Prostate gland (tissue), 2 donors: ENCODE results near the gene KXD1. TPM values are rescaled to one million over a fixed set of nuclear protein-coding genes. Genes with fewer than 3 reads are reported as not detected.
"Not testable (repeated sequence)": the region's sequence is repeated elsewhere in the genome, so short reads cannot be mapped to it uniquely, and the experiment has no call there.

Source experiments
- DNase-seq: peaks from one replicate; pipeline ENCODE4 v3.0.0-alpha.2; 2019; ENCODE audit warnings: low spot score
- H3K27ac ChIP-seq, 2 donors: fragments of 200-600 bp; sonication (generic); 2 replicates each; pipeline ENCODE4 v1.5.1; 2017 to 2019
- H3K27me3 ChIP-seq: fragments of 200-600 bp; sonication (generic); replicated peaks from 2 replicates; pipeline ENCODE4 v1.5.1; 2019; ENCODE audit not compliant: insufficient read depth
- H3K36me3 ChIP-seq, 2 donors: fragments of 200-600 bp; sonication (generic); 1 replicate in 1 of 2; 2 replicates in 1 of 2; pipeline versions ENCODE4 v1.5.1 to v1.8.1; 2017 to 2019
- H3K4me1 ChIP-seq: fragments of 200-600 bp; sonication (generic); replicated peaks from 2 replicates; pipeline ENCODE4 v1.5.1; 2019
- H3K4me3 ChIP-seq, 2 donors: fragments of 200-600 bp; sonication (generic); 2 replicates each; pipeline ENCODE4 v1.5.1; 2017 to 2019
- H3K9me3 ChIP-seq: fragments of 200-600 bp; sonication (generic); 2 replicates; pipeline ENCODE4 v1.5.1; 2017
- CTCF ChIP-seq, 4 experiments: fragments of 200-600 bp in 2 of 4; fragments of 450-650 bp in 2 of 4; sonication (generic) in 2 of 4; IDR thresholded peaks; 1 replicate in 3 of 4; 2 replicates in 1 of 4; pipeline ENCODE4 v1.5.1; 2016 to 2019; ENCODE audit warnings: antibody characterized with exemption in 4 of 4, mild to moderate bottlenecking in 2 of 4, moderate library complexity in 2 of 4
- POLR2A ChIP-seq: fragments of 450-650 bp; IDR thresholded peaks from one replicate; pipeline ENCODE4 v1.6.1; 2016; ENCODE audit warnings: antibody characterized with exemption, mild to moderate bottlenecking
- POLR2AphosphoS5 ChIP-seq: sonication (generic); formaldehyde crosslinking; IDR thresholded peaks from one replicate; pipeline ENCODE4 v1.6.1; 2017; ENCODE audit warnings: antibody characterized with exemption
- WGBS: methylation state at CpG from one replicate; pipeline ENCODE4 v1.1.5; 2018; 5-methylcytosine and 5-hydroxymethylcytosine counted together
- intact Hi-C: fragments of 100-400 bp; cut with DNase I; formaldehyde crosslinking; loops from one replicate; pipeline ENCODE4 v1.14.2; 2022
- total RNA-seq, 2 donors: library from RNA; depleted of rRNA; stranded (reverse); fragments of >200 nt; gene quantifications; one replicate each; pipeline ENCODE4 v1.1.0, GENCODE V29; 2016

Gene KXD1
- total RNA-seq, 2 donors from 2014 or later = 115 to 130 TPM

GRCh38 chr19:18597809-18598660, 40.4 kb downstream of the KXD1 start:
- H3K27me3 ChIP-seq = no peaks in the 10 kb centered on the region
- no peak for TF ChIP-seq CTCF (IDR thresholded peaks at IDR 0.05)
- TF ChIP-seq POLR2AphosphoS5 = no peak
- no peak for TF ChIP-seq POLR2A
- H3K4me1 ChIP-seq = peaks cover 5% of the 10 kb centered on the region
- H3K36me3 ChIP-seq = no peaks in the 10 kb centered on the region
- no peaks in the 10 kb centered on the region for H3K9me3 ChIP-seq
- no peak for DNase-seq
- H3K4me3 ChIP-seq = no peak overlapping the region
- WGBS = 51% methylated on average over 25 of the region's 25 CpGs
- no peak overlapping the region for H3K27ac ChIP-seq
- intact Hi-C loops = loop anchor here (5.0 kb wide), 1 partner anchor 74 kb away; no protein-coding TSS in a partner anchor

GRCh38 chr19:18599485-18599884, 41.8 kb downstream of the KXD1 start:
- Histone ChIP-seq H3K27ac (no peak overlapping the region), H3K4me3 (no peak overlapping the region), H3K27me3 (no peaks in the 10 kb centered on the region), H3K4me1 (peaks cover 4% of the 10 kb centered on the region), H3K36me3 (no peaks in the 10 kb centered on the region), H3K9me3 (no peaks in the 10 kb centered on the region)
- intact Hi-C loops = loop anchor here (5.0 kb wide), 1 partner anchor 73 kb away; no protein-coding TSS in a partner anchor
- TF ChIP-seq CTCF (IDR thresholded peaks at IDR 0.05) = no peak
- TF ChIP-seq POLR2A = no peak
- no peak for TF ChIP-seq POLR2AphosphoS5
- 82% methylated on average over 20 of the region's 20 CpGs for WGBS
- no peak for DNase-seq

- H3K4me1 ChIP-seq, H3K9me3 ChIP-seq, H3K27ac ChIP-seq, intact Hi-C loops, H3K36me3 ChIP-seq, H3K27me3 ChIP-seq, H3K4me3 ChIP-seq, DNase-seq: not testable (repeated sequence)
- WGBS = 95% methylated on average over 15 of the region's 15 CpGs
Measured at GRCh38 chr19:18600692-18601397, 43.2 kb downstream of the KXD1 start.

GRCh38 chr19:18601875-18602274, 44.2 kb downstream of the KXD1 start:
- H3K36me3 ChIP-seq = no peaks in the 10 kb centered on the region
- WGBS = 90% methylated on average over 4 of the region's 4 CpGs
- intact Hi-C loops = no loop called here

More at GRCh38 chr19:18601875-18602274, 44.2 kb downstream of the KXD1 start:
- no peaks in the 10 kb centered on the region for H3K9me3 ChIP-seq
- H3K4me1 ChIP-seq = no peaks in the 10 kb centered on the region
- H3K4me3 ChIP-seq = no peak overlapping the region
- no peak for TF ChIP-seq CTCF (IDR thresholded peaks at IDR 0.05)
- no peak for TF ChIP-seq POLR2AphosphoS5
- no peak for TF ChIP-seq POLR2A
- peaks cover 4% of the 10 kb centered on the region for H3K27me3 ChIP-seq
- H3K27ac ChIP-seq = no peak overlapping the region
- DNase-seq = no peak
